NCI-H2196 (cell line): ENCODE measurements around the gene DNAJC5.
"Not testable (repeated sequence)": the region's sequence is repeated elsewhere in the genome, so short reads cannot be mapped to it uniquely, and the experiment has no call there.

ENCODE experiments used
- DNase-seq: peaks from one replicate; lab custom pipeline; 2025; ENCODE audit not compliant: unreplicated experiment; lab: John Stamatoyannopoulos, UW

DNAJC5 gene

DNA sequence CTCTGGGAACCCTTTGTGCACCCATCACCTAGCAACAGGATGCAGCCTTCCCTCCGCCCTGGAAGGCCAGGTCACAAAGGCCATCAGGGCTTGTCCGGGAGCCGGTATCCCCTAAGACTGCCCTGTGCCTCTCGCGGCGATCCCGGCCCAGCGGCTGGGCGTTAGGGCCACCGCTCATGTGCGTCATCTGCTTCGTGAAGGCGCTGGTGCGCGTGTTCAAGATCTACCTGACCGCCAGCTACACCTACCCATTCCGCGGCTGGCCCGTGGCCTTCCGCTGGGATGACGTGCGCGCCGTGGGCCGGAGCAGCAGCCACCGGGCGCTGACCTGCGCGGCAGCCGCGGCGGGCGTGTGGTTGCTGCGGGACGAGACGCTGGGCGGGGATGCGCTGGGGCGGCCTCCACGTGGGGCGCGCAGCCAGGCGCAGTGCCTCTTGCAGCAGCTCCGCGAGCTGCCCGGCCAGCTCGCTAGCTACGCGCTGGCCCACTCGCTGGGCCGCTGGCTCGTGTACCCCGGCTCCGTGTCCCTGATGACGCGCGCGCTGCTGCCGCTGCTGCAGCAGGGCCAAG is 33.5 kb upstream of the DNAJC5 start, which contains the start of gene ABHD16B:
ABHD16B (plus strand) TSS at position 134 of the 570 bp plus-strand sequence; CDS start at position 177, 43 bp downstream.
- no peak for DNase-seq

DNA sequence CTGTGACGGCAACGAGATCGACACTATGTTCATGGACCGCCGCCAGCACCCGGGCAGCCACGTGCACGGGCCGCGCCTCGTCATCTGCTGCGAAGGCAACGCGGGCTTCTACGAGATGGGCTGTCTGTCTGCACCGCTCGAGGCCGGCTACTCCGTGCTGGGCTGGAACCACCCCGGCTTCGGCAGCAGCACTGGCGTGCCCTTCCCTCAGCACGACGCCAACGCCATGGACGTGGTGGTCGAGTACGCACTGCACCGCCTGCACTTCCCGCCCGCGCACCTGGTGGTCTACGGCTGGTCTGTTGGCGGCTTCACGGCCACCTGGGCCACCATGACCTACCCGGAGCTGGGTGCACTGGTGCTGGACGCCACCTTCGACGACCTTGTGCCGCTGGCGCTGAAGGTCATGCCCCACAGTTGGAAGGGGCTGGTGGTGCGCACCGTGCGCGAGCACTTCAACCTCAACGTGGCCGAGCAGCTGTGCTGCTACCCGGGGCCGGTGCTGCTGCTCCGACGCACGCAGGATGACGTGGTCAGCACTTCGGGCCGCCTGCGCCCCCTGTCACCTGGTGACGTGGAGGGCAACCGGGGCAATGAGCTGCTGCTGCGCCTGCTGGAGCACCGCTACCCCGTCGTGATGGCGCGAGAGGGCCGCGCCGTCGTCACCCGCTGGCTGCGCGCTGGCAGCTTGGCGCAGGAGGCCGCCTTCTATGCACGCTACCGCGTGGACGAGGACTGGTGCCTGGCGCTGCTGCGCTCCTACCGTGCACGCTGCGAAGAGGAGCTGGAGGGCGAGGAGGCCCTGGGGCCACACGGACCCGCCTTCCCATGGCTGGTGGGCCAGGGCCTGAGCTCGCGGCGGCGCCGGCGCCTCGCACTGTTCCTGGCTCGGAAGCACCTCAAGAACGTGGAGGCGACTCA is 32.7 kb upstream of the DNAJC5 start:
- DNase-seq = no peak

DNA sequence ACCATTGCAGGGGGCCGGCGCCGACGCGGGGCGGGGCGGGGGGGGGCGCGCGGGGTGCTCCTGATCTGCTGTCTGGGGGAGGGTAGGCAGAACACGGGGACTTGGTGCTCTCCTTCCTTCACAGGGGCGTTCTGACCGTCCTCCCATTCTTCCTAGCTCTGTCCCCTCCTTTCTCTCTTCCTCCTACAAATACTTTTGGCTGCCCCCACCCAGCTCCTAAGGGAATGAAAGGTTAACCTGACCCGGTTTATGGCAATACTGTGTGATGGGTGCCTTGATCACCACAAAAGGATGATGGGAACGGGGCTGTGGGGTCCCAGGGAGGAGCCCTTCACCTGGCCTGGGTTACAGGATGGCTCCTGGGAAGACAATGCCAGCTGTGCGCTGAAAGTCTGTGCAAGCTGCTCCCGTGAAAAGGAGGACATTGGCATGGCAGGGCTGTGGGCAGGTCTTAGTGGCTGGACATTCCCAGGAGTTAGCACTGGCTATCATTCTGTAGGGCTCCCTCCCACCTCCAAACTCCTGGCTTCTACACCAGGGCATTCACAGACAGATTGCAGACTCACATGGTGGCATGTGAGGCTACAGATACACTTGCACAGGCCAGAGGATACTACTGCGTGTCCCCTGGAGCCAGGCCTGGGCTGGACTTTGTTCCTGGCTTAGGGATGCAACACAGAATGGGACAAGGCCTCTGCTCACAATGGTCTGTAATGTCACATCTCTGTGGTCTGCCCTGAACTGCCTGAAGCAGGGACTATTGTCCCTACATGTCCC is 31.7 kb upstream of the DNAJC5 start:
- no peak for DNase-seq

DNA sequence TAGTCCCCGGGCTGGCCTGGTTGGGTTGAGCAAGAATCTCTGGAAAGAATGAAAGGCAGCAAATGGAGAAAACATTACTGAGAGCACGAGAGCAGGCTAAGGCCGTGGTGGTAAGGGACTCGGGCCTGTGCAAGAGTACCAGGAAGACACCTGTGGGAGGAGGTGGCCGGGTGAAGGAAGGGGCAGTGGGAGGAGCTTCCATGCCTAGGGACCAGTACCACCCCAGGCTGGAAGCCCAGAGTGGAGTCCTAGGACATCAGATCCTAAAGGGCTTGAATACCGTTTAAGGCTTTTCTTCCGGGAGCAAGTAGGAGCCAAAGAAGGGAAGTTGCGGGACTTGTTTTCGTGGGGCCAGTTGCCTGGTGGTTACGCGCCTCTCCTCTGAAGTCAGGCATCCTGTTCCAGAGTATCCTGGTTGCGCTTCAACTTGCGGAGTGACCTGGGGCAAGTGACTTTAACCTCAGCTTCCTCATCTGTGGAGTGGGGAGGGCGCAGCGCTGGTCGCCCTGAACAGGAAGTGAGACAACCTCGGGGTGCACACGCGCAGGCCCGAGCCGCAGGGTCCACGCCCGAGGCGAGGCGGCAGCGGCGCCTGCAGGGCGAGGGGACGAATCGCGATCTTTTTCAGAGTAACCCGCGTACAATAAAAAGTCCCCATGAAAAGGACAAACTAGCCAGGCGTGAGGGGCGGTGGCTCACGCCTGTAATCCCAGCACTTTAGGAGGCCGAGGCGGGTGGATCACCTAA is 31.0 kb upstream of the DNAJC5 start:
- DNase-seq = peak; percentile 89

DNA sequence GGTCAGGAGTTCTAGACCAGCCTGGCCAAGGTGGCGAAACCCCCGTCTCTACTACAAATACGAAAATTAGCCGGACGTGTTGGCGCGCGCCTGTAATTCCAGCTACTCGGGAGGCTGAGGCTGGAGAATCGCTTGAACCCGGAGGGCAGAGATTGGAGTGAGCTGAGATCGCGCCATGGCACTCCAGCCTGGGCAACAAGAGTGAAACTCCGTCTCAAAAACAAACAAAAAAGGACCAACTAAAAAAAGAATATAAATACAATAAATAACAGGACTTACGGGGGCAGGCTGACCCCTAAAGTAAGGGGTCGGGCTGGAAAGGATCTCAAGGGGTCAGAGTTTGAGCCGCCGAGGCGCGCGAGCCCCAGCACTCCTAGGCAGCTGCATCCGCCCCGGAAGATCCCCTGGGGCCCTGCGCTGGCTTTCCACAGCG is 30.4 kb upstream of the DNAJC5 start:
- no peak for DNase-seq

DNA sequence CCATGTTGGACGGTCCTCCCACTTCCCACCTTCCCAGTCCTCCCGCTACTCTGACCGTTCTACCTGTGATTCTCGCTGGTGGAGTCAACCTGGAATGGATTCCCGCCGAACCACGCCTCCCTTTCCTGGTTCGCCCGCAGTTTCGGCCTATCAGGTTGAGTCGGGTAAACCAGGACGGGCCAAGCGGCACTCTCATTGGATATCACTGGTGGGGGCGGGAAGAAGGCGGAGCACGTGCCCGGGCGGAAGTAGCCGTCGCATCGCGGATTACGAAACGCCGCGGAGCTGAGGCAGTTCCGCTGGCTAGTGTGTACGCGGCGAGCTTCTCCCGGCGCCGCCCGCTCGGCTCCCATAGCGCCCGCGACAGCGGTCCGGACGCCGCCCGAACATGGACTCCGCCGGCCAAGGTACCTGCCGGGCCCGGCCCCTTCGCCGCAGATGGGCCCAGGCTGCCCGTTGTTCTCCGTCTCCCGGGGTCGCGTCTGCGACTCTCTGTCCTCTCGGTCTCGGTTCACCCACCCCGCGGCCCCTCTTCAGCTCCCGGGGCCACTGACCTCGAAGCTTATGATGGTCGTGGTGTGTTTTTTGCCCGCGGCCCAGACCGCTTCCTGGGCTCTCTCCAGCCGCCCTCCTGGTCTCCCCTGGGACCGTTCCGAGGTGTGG is 29.8 kb upstream of the DNAJC5 start, which contains the start of gene TPD52L2:
TPD52L2 (plus strand) TSS at position 293 of the 663 bp plus-strand sequence; CDS start at position 389, 96 bp downstream.
- peak; percentile 99 for DNase-seq

DNA sequence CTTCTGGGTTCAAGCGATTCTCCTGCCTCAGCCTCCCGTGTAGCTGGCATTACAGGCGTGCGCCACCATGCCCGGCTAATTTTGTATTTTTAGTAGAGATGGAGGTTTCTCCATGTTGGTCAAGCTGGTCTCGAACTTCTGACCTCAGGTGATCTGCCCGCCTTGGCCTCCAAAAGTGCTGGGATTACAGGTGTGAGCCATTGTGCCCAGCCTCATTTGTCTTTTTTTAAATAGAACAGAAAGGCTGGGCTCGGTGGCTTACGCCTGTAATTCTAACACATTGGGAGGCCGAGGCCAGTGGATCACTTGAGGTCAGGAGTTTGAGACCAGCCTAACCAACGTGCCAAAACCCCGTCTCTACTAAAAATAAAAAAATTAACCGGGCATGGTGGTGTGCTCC is 27.9 kb upstream of the DNAJC5 start:
- not testable (repeated sequence) for DNase-seq

DNA sequence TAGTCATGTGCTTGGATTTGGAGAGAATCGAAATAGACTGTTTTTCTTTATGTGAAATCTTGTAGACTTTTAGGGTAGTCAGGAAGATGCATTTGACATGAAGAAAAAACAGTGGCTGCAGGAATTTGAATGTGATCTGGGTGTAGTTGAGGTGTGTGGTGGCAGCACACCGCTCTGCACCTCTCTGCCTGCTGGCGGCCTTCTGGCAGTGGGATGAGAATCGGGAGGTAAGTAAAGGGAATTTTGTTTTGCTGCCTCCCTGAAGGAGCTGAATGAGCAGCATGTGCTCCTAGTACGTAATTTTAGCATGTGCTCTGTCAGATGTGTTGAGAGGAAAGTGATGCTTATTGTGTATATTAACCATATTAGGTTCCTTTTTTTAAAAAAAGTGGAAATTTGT is 26.7 kb upstream of the DNAJC5 start:
- DNase-seq = no peak

DNA sequence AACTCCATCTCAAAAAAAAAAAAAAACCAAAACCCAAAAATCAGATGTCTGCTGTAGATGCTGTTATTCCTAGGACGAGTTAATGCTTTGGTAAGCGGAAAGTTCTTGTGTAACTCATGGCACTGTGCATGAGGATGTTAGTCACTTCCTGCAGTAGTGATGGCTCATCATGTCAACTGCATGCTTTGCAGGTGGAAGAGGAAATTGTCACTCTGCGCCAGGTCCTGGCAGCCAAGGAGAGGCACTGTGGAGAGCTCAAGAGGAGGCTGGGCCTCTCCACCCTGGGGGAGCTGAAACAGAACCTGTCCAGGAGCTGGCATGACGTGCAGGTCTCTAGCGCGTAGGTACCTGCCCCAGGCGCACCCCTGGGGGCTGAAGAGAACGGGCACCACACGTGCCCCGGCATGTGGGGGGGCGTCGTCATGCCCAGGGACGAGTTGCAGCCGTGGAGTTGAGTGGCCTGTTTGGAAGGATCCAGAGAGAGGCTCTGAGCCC is 21.4 kb upstream of the DNAJC5 start:
- DNase-seq = no peak

DNA sequence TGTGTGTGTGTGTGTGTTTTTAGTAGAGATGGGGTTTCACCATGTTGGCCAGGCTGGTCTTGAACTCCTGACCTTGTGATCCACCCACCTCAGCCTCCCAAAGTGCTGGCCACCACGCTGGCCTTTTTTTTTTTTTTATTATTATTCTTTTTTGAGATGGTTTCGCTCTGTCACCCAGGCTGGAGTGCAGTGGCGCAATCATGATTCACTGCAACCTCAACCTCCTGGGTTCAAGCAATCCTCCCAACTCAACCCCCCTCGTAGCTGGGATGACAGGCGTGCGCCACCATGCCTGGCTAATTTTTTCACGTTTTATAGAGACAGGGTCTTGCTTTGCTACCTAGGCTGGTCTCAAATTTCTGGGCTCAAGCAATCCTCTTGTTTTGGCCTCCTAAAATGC is 20.7 kb upstream of the DNAJC5 start:
- not testable (repeated sequence) for DNase-seq

DNA sequence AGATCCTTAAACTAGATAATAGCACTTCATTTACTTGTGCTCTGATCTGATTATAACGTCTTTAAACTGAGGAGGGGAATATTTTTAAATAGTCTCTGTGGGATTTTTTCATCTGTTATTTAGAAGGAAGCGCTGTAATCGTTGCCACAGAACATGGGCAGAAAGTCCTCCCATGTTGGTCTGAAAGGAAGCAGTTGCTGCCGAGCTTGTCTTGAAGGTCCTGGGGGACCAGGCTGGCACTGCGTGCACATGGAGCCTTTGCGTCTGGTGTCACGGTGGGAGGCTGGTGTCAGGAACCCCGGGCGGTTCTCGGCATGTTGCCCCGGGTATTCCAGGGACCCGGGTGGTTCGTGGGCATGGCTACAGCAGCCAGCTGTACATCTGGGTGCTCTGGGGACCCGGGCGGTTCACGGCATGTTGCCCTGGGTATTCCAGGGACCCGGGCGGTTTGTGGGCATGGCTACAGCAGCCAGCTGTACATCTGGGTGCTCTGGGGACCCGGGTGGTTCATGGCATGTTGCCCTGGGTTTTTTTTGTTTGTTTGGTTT is 18.4 kb upstream of the DNAJC5 start:
- no peak for DNase-seq

DNA sequence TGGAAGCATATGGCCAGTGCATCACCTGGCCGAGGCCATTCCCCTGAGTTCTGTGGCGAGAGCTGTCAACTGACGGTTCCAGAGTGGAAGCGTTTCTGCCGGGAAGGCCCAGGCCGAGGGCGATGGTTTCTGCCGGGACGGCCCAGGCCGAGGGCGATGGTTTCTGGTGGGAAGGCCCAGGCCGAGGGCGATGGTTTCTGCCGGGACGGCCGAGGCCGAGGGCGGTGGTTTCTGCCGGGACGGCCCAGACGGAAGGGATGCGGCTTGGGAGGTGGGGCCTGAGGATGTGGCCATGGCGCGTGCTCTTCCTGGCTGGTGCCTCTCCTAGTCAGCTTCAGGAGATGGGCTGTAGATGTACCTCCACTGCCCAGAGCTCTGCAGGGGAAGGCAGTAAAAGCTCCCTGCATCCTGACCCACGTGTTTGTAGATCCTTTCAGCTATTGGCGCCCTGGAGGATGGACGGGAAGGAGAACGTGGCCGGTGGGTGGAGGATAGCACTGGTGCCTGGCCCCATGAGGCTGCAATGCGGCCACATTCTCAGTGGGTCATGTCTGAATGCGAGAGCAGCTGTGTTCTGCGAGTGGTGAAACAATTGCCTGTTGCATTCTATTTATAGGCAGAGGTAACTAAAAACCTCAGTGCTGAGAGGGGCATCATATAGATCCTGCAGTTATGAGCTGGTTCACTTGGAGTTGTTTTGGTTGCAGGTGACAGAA is 17.0 kb upstream of the DNAJC5 start:
- no peak for DNase-seq

DNA sequence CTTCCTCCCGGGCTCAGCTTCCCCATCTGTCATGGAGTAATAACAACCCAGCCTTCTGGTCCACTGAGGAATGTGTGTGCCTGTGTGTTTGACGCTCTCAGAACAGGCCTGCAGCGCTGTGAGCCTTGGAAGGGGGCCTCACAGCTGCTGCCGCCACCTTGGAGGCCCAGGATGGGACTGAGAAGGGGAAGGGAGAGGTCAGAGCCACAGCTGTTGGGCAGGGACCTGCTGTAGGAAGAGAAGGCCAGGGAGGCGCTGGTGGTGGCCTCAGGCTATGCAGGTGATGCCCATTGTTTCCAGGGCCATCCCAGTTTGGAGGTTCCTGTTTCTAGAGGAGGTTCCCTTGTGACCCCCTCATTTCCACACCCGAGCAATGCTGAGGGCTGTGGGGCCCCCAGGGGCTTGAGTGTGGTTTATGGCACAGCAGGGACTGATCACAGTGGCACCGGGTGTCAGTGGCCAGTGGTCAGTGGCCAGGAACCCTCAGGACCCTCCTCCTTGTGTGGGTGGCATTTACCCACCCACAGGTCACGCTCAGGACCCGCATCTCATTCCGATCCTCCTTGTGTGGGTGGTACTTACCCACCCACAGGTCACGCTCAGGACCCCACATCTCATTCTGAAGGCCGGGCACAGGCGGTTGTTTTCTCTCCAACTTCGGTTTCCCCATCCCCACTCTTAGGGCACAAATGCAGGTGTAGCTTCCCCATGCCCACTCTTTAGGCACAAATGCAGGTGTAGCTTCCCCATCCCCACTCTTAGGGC is 15.8 kb upstream of the DNAJC5 start:
- no peak for DNase-seq

DNA sequence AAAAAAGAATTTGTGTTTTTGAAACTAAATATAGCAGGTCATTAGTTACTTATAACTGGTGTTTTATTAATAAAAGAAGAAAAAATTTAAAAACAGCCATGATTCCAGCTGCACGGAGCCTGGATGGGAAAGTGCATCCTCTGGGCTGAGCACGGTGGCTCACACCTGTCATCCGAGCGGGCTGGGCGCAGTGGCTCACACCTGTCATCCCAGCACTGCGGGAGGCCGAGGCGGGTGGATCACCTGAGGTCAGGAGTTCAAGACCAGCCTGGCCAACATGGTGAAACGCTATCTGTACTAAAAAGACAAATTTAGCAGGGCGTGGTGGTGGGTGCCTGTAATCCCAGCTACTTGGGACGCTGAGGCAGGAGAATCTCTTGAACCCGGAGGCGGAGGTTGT is 14.0 kb upstream of the DNAJC5 start:
- DNase-seq = not testable (repeated sequence)

DNA sequence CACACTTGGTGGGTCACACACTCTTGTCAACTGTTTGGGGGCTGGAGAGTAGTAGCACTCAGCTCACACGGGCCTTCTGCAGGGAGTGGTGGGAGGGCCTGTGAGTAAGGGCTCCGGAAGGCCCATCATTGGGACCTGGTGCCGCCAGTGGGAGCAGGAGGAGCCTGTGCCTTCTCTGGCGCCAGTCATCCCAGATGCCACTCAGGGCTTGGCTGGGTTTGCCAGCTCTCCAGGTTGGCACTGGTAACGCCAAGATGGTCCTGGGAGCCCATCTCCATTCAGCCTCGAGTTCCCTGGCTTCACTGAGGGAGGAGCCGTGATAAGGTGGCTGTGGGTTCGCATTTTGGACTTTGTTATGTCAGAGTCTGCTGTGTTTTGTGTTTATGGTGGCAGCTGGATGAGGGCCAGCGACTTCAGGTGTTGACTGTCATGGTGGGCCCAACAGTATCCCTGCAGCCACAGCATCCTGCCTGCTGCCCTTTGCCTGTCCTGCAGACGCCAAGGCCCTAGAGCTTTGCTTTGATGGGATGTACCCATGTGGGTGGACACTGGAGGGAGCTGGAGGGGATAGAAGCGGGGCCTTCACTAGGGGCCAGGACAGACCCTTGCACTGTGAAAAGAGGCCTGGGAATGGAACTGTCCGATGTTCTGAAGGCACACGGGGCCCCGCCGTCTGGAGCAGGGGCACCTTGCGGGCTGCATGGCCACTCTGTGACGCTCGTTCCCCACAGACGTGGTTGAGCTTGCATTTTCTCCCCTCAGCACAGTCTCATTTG is 13.3 kb upstream of the DNAJC5 start:
- DNase-seq = no peak

DNA sequence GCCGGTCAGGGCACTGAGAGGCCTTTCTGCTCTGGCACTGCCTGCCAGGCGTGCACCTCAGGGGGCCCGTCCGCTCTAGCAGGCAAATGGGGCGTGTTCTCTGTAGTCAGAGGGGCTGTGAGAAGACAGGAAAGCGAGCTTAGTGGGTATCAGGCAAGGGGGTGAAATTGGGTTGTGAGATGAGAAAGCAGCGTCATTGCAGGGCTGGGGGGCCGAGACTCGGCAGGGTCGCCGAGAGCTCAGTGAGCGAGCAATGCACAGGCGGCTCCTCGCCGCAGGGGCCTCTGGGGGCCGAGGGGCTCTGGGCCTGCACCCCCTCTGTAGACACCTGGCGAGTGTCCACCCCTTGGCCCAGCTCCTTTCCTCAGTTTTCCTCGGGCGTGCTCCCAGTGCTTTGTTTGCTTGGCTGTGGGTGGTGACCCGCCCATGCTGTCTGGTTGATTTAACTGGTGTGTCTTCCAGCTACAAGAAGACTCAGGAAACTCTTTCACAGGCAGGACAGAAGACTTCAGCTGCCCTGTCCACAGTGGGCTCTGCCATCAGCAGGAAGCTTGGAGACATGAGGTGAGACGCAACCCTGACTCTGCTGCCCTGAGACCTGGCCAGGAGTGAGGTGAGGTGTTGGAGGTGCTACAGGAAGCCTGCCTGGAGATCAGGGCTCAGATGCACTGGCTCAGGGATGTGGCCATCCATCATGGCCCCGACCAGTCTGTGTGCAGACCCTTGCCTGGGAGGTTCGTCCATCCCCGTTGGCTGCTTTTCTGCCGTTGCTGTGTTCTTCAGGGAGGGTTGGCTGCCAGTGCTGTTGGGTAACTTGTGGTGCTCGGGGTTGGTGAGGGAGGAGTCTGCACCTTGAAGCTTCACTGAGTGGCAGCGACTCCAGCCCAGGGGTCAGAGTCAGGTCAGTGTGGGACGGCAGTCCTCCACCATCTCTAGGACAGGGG is 12.4 kb upstream of the DNAJC5 start:
- DNase-seq = no peak

DNA sequence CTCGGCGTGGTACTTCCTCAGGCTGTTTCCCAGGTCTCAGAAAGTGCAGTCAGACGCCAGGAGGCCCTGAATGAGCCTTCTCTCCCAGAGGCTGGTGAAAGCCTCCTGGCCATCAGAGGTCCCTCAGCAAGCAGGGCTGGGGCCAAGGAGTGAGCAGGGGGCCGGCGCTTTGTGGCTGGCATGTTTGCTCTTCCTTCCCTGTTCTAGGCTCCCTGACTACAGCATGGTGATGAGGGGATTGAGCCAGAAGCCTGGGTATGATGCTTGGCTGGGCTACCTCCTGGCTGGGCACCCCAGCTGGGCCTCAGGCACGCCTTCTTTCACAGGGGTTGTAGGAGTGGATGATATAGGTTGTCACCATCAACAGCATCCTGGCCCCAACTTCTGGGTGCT is 11.7 kb upstream of the DNAJC5 start:
- no peak for DNase-seq
